Measurements from ENCODE around the gene KIAA0319L.

Gene KIAA0319L

DNA sequence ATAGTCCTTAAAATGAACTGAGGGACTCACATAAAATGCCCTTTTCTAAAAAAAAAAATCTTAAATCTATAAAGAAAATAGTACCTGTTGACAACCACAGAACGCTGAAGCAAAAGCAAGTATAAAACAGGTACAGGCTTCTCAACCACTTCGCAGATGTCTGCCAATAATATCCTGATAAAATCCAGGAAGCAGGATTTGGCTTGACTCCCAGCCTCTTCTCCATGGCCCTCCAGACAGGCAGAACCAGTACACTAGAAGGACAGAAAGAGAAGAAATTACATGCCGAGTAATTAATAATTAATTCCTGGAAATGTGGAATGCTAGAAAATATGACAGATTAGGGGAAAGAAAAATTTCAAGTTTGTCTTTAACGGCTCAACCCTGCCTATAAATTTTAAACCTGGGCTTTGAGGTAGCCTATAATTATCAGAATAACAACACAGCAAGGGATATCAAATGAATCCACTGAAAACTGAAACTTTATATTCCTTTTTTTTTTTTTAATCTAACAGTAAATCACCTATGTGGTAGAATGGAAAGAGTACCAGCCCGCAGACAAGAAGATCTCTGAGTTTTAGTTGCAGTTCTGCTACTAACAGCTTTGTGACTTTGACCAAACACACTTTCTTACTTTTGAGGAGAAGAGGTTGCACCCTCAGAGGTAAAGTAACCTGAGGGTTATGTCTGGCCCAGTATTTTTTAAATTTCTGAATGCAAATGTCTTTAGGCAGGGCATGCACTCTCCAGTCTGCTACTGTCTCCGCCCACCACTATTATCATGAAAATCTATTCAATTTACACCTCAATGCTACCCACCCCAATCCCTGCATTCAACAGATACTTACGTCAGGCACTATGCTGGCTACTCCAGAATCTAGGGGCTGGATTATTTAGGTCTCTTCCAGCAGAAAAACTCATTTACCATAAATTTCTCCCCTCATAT lies 2.7 kb downstream of the KIAA0319L start:
- H3K9ac ChIP-seq (ENCODE audit: low read depth, low read length): peak overlapping the region; percentile 52
- H3K36me3 ChIP-seq (ENCODE audit: control insufficient read depth, insufficient read depth, low read length): peaks cover 44% of the 10 kb centered on the region

DNA sequence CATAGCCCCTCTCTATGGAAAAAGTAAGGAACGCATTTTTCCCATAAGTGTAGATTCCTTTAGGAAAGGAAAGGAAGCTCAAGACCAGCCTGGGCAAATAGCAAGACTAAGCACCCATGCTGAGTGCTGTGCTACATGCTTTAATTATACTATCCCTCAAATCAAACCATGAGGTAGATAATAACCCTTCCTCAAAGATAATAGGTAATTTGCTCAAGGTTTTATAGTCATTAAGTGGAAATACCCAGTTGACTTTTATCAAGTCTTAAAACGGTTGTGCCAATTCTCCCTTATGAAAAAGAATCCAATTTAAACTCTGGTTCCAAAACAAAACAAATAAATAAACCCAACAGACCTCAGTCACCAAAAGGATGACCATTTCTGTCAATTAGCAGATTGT lies 3.4 kb downstream of the KIAA0319L start:
- Histone ChIP-seq H3K9ac (ENCODE audit: low read depth, low read length) (no peak overlapping the region; the same call in 1 of the 2 replicates), H3K27ac (ENCODE audit: low read depth, low read length) (peak overlapping the region; percentile 99), H3K9me3 (ENCODE audit: control insufficient read depth, insufficient read depth, low read length) (no peaks in the 10 kb centered on the region), H3K4me1 (ENCODE audit: control insufficient read depth, insufficient read depth, low read length) (peaks cover 36% of the 10 kb centered on the region), H3K4me3 (ENCODE audit: low read depth, low read length) (peak overlapping the region; percentile 83), H3K36me3 (ENCODE audit: control insufficient read depth, insufficient read depth, low read length) (peaks cover 49% of the 10 kb centered on the region), H3K27me3 (ENCODE audit: control insufficient read depth, insufficient read depth, low read length) (no peaks in the 10 kb centered on the region)

More for the DNA sequence above, 2.7 kb downstream of the KIAA0319L start:
- peak overlapping the region; percentile 83 for H3K4me3 ChIP-seq (ENCODE audit: low read depth, low read length)
- peaks cover 40% of the 10 kb centered on the region for H3K4me1 ChIP-seq (ENCODE audit: control insufficient read depth, insufficient read depth, low read length)
- H3K9me3 ChIP-seq (ENCODE audit: control insufficient read depth, insufficient read depth, low read length): no peaks in the 10 kb centered on the region
- no peaks in the 10 kb centered on the region for H3K27me3 ChIP-seq (ENCODE audit: control insufficient read depth, insufficient read depth, low read length)
- H3K27ac ChIP-seq (ENCODE audit: low read depth, low read length): peak overlapping the region; percentile 99

GRCh38 chr1:35546614-35547013 lies 10.6 kb downstream of the KIAA0319L start:
- H3K27ac ChIP-seq (ENCODE audit: low read depth, low read length): no peak overlapping the region
- peaks cover 77% of the 10 kb centered on the region for H3K36me3 ChIP-seq (ENCODE audit: control insufficient read depth, insufficient read depth, low read length)
- H3K27me3 ChIP-seq (ENCODE audit: control insufficient read depth, insufficient read depth, low read length): no peaks in the 10 kb centered on the region
- no peaks in the 10 kb centered on the region for H3K4me1 ChIP-seq (ENCODE audit: control insufficient read depth, insufficient read depth, low read length)
- H3K9me3 ChIP-seq (ENCODE audit: control insufficient read depth, insufficient read depth, low read length): no peaks in the 10 kb centered on the region
- no peak overlapping the region for H3K9ac ChIP-seq (ENCODE audit: low read depth, low read length)
- no peak overlapping the region for H3K4me3 ChIP-seq (ENCODE audit: low read depth, low read length)

DNA sequence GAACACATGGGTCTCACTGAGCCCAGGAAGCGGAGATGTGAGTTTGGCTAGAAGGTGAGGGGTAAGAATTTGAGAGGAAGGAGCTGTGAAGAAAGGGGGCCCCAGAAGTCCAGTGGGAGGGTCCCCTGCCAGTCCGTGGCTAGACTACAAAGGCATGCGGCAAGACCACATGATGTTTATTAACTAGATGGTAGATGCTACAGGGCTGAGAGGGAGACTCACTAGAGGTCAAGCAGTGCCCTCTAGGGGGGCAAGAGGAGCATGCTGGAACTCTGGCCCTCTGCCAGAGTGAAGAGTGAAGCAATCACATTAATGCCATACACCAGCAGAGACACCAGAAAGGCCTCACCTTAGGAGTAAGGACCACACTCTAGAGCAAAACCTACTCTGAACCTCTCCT lies 12.2 kb downstream of the KIAA0319L start:
- peaks cover 63% of the 10 kb centered on the region for H3K36me3 ChIP-seq (ENCODE audit: control insufficient read depth, insufficient read depth, low read length)
- no peak overlapping the region for H3K4me3 ChIP-seq (ENCODE audit: low read depth, low read length)
- H3K4me1 ChIP-seq (ENCODE audit: control insufficient read depth, insufficient read depth, low read length): peaks cover 2% of the 10 kb centered on the region; the same call in 1 of the 2 replicates
- H3K9me3 ChIP-seq (ENCODE audit: control insufficient read depth, insufficient read depth, low read length): no peaks in the 10 kb centered on the region
- no peak overlapping the region for H3K27ac ChIP-seq (ENCODE audit: low read depth, low read length)
- H3K9ac ChIP-seq (ENCODE audit: low read depth, low read length): no peak overlapping the region
- H3K27me3 ChIP-seq (ENCODE audit: control insufficient read depth, insufficient read depth, low read length): no peaks in the 10 kb centered on the region

- Histone ChIP-seq H3K27ac (ENCODE audit: low read depth, low read length) (peak overlapping the region; percentile 37), H3K9me3 (ENCODE audit: control insufficient read depth, insufficient read depth, low read length) (no peaks in the 10 kb centered on the region), H3K4me1 (ENCODE audit: control insufficient read depth, insufficient read depth, low read length) (peaks cover 44% of the 10 kb centered on the region), H3K4me3 (ENCODE audit: low read depth, low read length) (no peak overlapping the region), H3K9ac (ENCODE audit: low read depth, low read length) (no peak overlapping the region), H3K27me3 (ENCODE audit: control insufficient read depth, insufficient read depth, low read length) (no peaks in the 10 kb centered on the region), H3K36me3 (ENCODE audit: control insufficient read depth, insufficient read depth, low read length) (peaks cover 28% of the 10 kb centered on the region)
These were observed 17.4 kb downstream of the KIAA0319L start for GRCh38 chr1:35539824-35540261.

GRCh38 chr1:35539073-35539823 lies 18.0 kb downstream of the KIAA0319L start:
- Histone ChIP-seq H3K9me3 (ENCODE audit: control insufficient read depth, insufficient read depth, low read length) (no peaks in the 10 kb centered on the region), H3K36me3 (ENCODE audit: control insufficient read depth, insufficient read depth, low read length) (peaks cover 23% of the 10 kb centered on the region), H3K27me3 (ENCODE audit: control insufficient read depth, insufficient read depth, low read length) (no peaks in the 10 kb centered on the region), H3K4me1 (ENCODE audit: control insufficient read depth, insufficient read depth, low read length) (peaks cover 45% of the 10 kb centered on the region), H3K27ac (ENCODE audit: low read depth, low read length) (peak overlapping the region; percentile 37), H3K9ac (ENCODE audit: low read depth, low read length) (no peak overlapping the region), H3K4me3 (ENCODE audit: low read depth, low read length) (no peak overlapping the region)

- Histone ChIP-seq H3K9me3 (ENCODE audit: control insufficient read depth, insufficient read depth, low read length) (no peaks in the 10 kb centered on the region), H3K4me3 (ENCODE audit: low read depth, low read length) (no peak overlapping the region), H3K27ac (ENCODE audit: low read depth, low read length) (no peak overlapping the region)
These were observed 19.4 kb downstream of the KIAA0319L start for GRCh38 chr1:35537806-35538205.

GRCh38 chr1:35536556-35537162 lies 20.5 kb downstream of the KIAA0319L start:
- peak overlapping the region; percentile 49 for H3K27ac ChIP-seq (ENCODE audit: low read depth, low read length)
- no peak overlapping the region for H3K9ac ChIP-seq (ENCODE audit: low read depth, low read length)
- peaks cover 54% of the 10 kb centered on the region for H3K4me1 ChIP-seq (ENCODE audit: control insufficient read depth, insufficient read depth, low read length)

More at GRCh38 chr1:35537806-35538205, 19.4 kb downstream of the KIAA0319L start:
- no peak overlapping the region for H3K9ac ChIP-seq (ENCODE audit: low read depth, low read length)
- H3K27me3 ChIP-seq (ENCODE audit: control insufficient read depth, insufficient read depth, low read length): no peaks in the 10 kb centered on the region
- peaks cover 54% of the 10 kb centered on the region for H3K4me1 ChIP-seq (ENCODE audit: control insufficient read depth, insufficient read depth, low read length)
- H3K36me3 ChIP-seq (ENCODE audit: control insufficient read depth, insufficient read depth, low read length): peaks cover 14% of the 10 kb centered on the region

DNA sequence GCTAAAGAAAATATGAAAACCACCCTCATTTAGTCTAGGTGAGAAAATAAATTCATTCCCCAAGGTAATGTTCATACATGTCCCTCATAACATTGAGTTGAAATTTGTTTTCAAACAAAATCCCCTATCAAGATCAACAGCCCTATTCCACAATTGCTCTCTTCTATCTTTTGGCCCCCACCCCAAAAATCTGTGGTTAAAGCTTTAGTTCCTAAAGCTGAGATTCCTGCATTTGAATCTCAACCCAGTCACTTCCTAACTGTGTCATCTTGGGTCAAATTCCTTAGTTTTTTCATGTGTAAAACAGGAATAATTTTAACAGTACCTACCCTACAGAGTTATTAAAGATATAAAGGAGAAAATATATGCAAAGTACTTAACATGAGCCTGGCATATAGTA lies 22.0 kb downstream of the KIAA0319L start:
- Histone ChIP-seq H3K27ac (ENCODE audit: low read depth, low read length) (peak overlapping the region; percentile 49), H3K4me3 (ENCODE audit: low read depth, low read length) (no peak overlapping the region), H3K27me3 (ENCODE audit: control insufficient read depth, insufficient read depth, low read length) (no peaks in the 10 kb centered on the region), H3K36me3 (ENCODE audit: control insufficient read depth, insufficient read depth, low read length) (peaks cover 17% of the 10 kb centered on the region), H3K4me1 (ENCODE audit: control insufficient read depth, insufficient read depth, low read length) (peaks cover 54% of the 10 kb centered on the region), H3K9me3 (ENCODE audit: control insufficient read depth, insufficient read depth, low read length) (no peaks in the 10 kb centered on the region; the same call in 1 of the 2 replicates), H3K9ac (ENCODE audit: low read depth, low read length) (no peak overlapping the region)

More at GRCh38 chr1:35536556-35537162, 20.5 kb downstream of the KIAA0319L start:
- H3K36me3 ChIP-seq (ENCODE audit: control insufficient read depth, insufficient read depth, low read length): 0 out of 2 replicates have a peak, but pooled peaks cover 6% of the 10 kb centered on the region
- no peaks in the 10 kb centered on the region for H3K9me3 ChIP-seq (ENCODE audit: control insufficient read depth, insufficient read depth, low read length)
- H3K4me3 ChIP-seq (ENCODE audit: low read depth, low read length): no peak overlapping the region
- H3K27me3 ChIP-seq (ENCODE audit: control insufficient read depth, insufficient read depth, low read length): no peaks in the 10 kb centered on the region

GRCh38 chr1:35533586-35533985 lies 23.6 kb downstream of the KIAA0319L start:
- Histone ChIP-seq H3K4me1 (ENCODE audit: control insufficient read depth, insufficient read depth, low read length) (peaks cover 40% of the 10 kb centered on the region), H3K9ac (ENCODE audit: low read depth, low read length) (no peak overlapping the region), H3K36me3 (ENCODE audit: control insufficient read depth, insufficient read depth, low read length) (peaks cover 21% of the 10 kb centered on the region), H3K9me3 (ENCODE audit: control insufficient read depth, insufficient read depth, low read length) (no peaks in the 10 kb centered on the region; the same call in 1 of the 2 replicates), H3K27ac (ENCODE audit: low read depth, low read length) (no peak overlapping the region), H3K4me3 (ENCODE audit: low read depth, low read length) (no peak overlapping the region), H3K27me3 (ENCODE audit: control insufficient read depth, insufficient read depth, low read length) (no peaks in the 10 kb centered on the region)

Data from HUES48 (cell line).